Measurements from ENCODE around the gene BRSK1.

- no peak for TF ChIP-seq POLR2A (IDR thresholded peaks at IDR 0.05; ENCODE audit: low read depth, low read length)
- no peak for TF ChIP-seq TAF1 (IDR thresholded peaks at IDR 0.05; ENCODE audit: low read depth, low read length)
- no peak for TF ChIP-seq POLR2AphosphoS5 (IDR thresholded peaks at IDR 0.05; ENCODE audit: low read depth, low read length)
Observed at GRCh38 chr19:55321466-55322137, 37.8 kb downstream of the BRSK1 start.

Measured in GM12891 (cell line).